Liver (tissue), 9 donors: ENCODE measurements around the gene ATP2C1. TPM values are rescaled to one million over a fixed set of nuclear protein-coding genes. Genes with fewer than 3 reads are reported as not detected.

Source experiments
- DNase-seq: peaks from one replicate; pipeline ENCODE4 v3.0.0-alpha.2; 2017; ENCODE audit warnings: low spot score
- H3K27ac ChIP-seq, 2 donors: one replicate each; pipeline ENCODE4 v1.7.0; 2013; ENCODE audit warnings: inconsistent platforms in 2 of 2, low read length in 2 of 2, control low read depth in 1 of 2, low read depth in 1 of 2, mild to moderate bottlenecking in 1 of 2
- H3K27me3 ChIP-seq, 4 donors: one replicate each; pipeline versions ENCODE4 v1.6.1 to v1.7.0; 2013; ENCODE audit warnings: low read length in 3 of 4, inconsistent platforms in 1 of 4, mild to moderate bottlenecking in 1 of 4, moderate library complexity in 1 of 4; ENCODE audit not compliant: control insufficient read depth in 4 of 4, insufficient read depth in 4 of 4
- H3K36me3 ChIP-seq, 4 donors: one replicate each; pipeline versions ENCODE4 v1.6.1 to v1.7.0; 2013; ENCODE audit warnings: low read length in 3 of 4, mild to moderate bottlenecking in 3 of 4, low read depth in 1 of 4, moderate library complexity in 1 of 4; ENCODE audit not compliant: control insufficient read depth in 4 of 4, insufficient read depth in 3 of 4
- H3K4me1 ChIP-seq, 4 donors: one replicate each; pipeline versions ENCODE4 v1.6.1 to v1.7.0; 2013; ENCODE audit warnings: low read length in 3 of 4, mild to moderate bottlenecking in 3 of 4, moderate library complexity in 1 of 4; ENCODE audit not compliant: control insufficient read depth in 4 of 4, insufficient read depth in 4 of 4
- H3K4me3 ChIP-seq, 3 donors: one replicate each; pipeline versions ENCODE4 v1.6.1 to v1.7.0; 2013; ENCODE audit warnings: low read length in 3 of 3, control low read depth in 1 of 3, low read depth in 1 of 3, mild to moderate bottlenecking in 1 of 3
- H3K9ac ChIP-seq, 2 donors: one replicate each; pipeline ENCODE4 v1.7.0; 2013; ENCODE audit warnings: low read length in 2 of 2, mild to moderate bottlenecking in 2 of 2, moderate library complexity in 2 of 2, control low read depth in 1 of 2, low read depth in 1 of 2
- H3K9me3 ChIP-seq, 4 donors: one replicate each; pipeline versions ENCODE4 v1.6.1 to v1.7.0; 2013; ENCODE audit warnings: low read length in 3 of 4; ENCODE audit not compliant: control insufficient read depth in 4 of 4
- EGR1 ChIP-seq, 2 donors: IDR thresholded peaks; 2 replicates each; pipeline ENCODE4 v1.6.1; 2016 to 2018; ENCODE audit warnings: antibody characterized with exemption in 2 of 2, low read depth in 2 of 2
- FOXA1 ChIP-seq: IDR thresholded peaks from 2 replicates; pipeline ENCODE4 v1.6.1; 2016; ENCODE audit warnings: antibody characterized with exemption
- FOXA2 ChIP-seq: IDR thresholded peaks from 2 replicates; pipeline ENCODE4 v1.6.1; 2016; ENCODE audit warnings: antibody characterized with exemption
- GABPA ChIP-seq, 2 donors: IDR thresholded peaks in 1 of 2; conservative IDR thresholded peaks in 1 of 2; 2 replicates each; pipeline ENCODE4 v1.6.1; 2016; ENCODE audit warnings: antibody characterized with exemption in 2 of 2, mild to moderate bottlenecking in 1 of 2, moderate library complexity in 1 of 2
- HNF4A ChIP-seq, 2 donors: conservative IDR thresholded peaks; 2 replicates each; pipeline ENCODE4 v1.6.1; 2016; ENCODE audit warnings: antibody characterized with exemption in 2 of 2, mild to moderate bottlenecking in 2 of 2
- HNF4G ChIP-seq: IDR thresholded peaks from 2 replicates; pipeline ENCODE4 v1.6.1; 2016; ENCODE audit warnings: antibody characterized with exemption
- JUND ChIP-seq, 2 donors: IDR thresholded peaks; 2 replicates each; pipeline ENCODE4 v1.6.1; 2016; ENCODE audit warnings: antibody characterized with exemption in 2 of 2
- NR2F2 ChIP-seq: IDR thresholded peaks from 2 replicates; pipeline ENCODE4 v1.6.1; 2016; ENCODE audit warnings: antibody characterized with exemption
- RAD21 ChIP-seq, 2 donors: IDR thresholded peaks; 2 replicates each; pipeline ENCODE4 v1.6.1; 2016; ENCODE audit warnings: antibody characterized with exemption in 2 of 2, mild to moderate bottlenecking in 2 of 2
- RXRA ChIP-seq, 2 donors: IDR thresholded peaks; 2 replicates each; pipeline ENCODE4 v1.6.1; 2017 to 2018; ENCODE audit warnings: antibody characterized with exemption in 2 of 2, mild to moderate bottlenecking in 1 of 2
- SP1 ChIP-seq: IDR thresholded peaks from 2 replicates; pipeline ENCODE4 v1.6.1; 2018; ENCODE audit warnings: antibody characterized with exemption, mild to moderate bottlenecking
- TAF1 ChIP-seq: conservative IDR thresholded peaks from 2 replicates; pipeline ENCODE4 v1.6.1; 2016; ENCODE audit warnings: antibody characterized with exemption, mild to moderate bottlenecking
- YY1 ChIP-seq: IDR thresholded peaks from 2 replicates; pipeline ENCODE4 v1.6.1; 2016; ENCODE audit warnings: antibody characterized with exemption, mild to moderate bottlenecking
- WGBS: extraction: QIAGEN DNeasy Blood & Tissue Kit; methylation state at CpG from one replicate; pipeline ENCODE4 v1.1.7; 2013; 5-methylcytosine and 5-hydroxymethylcytosine counted together
- polyA plus RNA-seq, 2 donors: library from polyadenylated mRNA; stranded (reverse) in 1 of 2; unstranded in 1 of 2; fragments of 200-250 nt in 1 of 2; fragments of >200 nt in 1 of 2; fragmentation: Nextera tagmentation in 1 of 2; extraction: Ambion mirVana in 1 of 2; gene quantifications; one replicate each; pipeline versions ENCODE4 v1.2.1 to v1.2.3, GENCODE V29; 2013 to 2015
- total RNA-seq, 2 donors: library from RNA; depleted of rRNA; stranded (reverse); fragments of >200 nt; gene quantifications; one replicate each; pipeline ENCODE4 v1.2.3, GENCODE V29; 2014
- TF ChIP-seq, protein P1 (sequence below): IDR thresholded peaks from 2 replicates; pipeline ENCODE4 v1.6.1; 2016; ENCODE audit warnings: antibody characterized with exemption
- TF ChIP-seq, protein P2 (sequence below): IDR thresholded peaks from 2 replicates; pipeline ENCODE4 v1.6.1; 2016; ENCODE audit warnings: antibody characterized with exemption
- TF ChIP-seq, protein P3 (sequence below): fragments of 150-350 bp; IDR thresholded peaks from 2 replicates; pipeline ENCODE4 v1.5.1; 2017; ENCODE audit warnings: improper control_type of control experiment, low read depth, low read length; ENCODE audit not compliant: missing input control
- TF ChIP-seq, protein P4 (sequence below): IDR thresholded peaks from 2 replicates; pipeline ENCODE4 v1.6.1; 2016; ENCODE audit warnings: antibody characterized with exemption, mild to moderate bottlenecking
- donor health status: healthy.
- donor health status: healthy.
- donor health status: healthy.
- donor health status: healthy.
- donor health status: healthy.

ATP2C1 gene
- total and polyA plus RNA-seq, 4 donors = 10.5 to 45.1 (median 25.2) TPM

DNA sequence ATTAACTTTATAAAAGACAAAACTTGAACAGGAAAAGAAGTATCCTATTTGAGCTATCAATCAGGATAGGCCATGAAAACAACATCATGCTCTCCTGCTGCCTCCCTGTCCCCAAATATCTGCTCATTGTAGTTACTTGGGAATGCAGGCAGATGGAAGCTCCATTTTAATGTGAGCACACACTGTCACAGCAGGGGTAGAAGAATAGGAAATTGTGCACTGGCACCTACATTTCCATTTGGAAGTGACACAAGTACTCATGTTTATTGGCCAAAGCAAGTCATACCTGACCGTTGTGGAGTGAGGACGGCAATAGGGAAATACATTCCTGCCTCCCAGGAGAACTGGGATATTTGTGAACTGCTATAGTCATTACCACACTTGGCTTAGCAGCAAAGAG lies 80.3 kb downstream of the ATP2C1 start:
- Histone ChIP-seq H3K9me3 (no peaks in the 10 kb centered on the region), H3K4me1 (no peaks in the 10 kb centered on the region), H3K9ac (no peak overlapping the region), H3K4me3 (no peak overlapping the region), H3K27me3 (no peaks in the 10 kb centered on the region), H3K27ac (no peak overlapping the region), H3K36me3 (peaks cover 3 to 19% (median 12%) of the 10 kb centered on the region in 4 donors)
- WGBS = 98% methylated on average over 2 of the region's 2 CpGs
- TF ChIP-seq, protein P1, sequence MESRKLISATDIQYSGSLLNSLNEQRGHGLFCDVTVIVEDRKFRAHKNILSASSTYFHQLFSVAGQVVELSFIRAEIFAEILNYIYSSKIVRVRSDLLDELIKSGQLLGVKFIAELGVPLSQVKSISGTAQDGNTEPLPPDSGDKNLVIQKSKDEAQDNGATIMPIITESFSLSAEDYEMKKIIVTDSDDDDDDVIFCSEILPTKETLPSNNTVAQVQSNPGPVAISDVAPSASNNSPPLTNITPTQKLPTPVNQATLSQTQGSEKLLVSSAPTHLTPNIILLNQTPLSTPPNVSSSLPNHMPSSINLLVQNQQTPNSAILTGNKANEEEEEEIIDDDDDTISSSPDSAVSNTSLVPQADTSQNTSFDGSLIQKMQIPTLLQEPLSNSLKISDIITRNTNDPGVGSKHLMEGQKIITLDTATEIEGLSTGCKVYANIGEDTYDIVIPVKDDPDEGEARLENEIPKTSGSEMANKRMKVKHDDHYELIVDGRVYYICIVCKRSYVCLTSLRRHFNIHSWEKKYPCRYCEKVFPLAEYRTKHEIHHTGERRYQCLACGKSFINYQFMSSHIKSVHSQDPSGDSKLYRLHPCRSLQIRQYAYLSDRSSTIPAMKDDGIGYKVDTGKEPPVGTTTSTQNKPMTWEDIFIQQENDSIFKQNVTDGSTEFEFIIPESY = no peak
- TF ChIP-seq YY1 = no peak
- no peak for TF ChIP-seq HNF4G
- TF ChIP-seq RXRA (IDR thresholded peaks at IDR 0.05) = no peak
- TF ChIP-seq FOXA1 = no peak
- TF ChIP-seq, protein P2, sequence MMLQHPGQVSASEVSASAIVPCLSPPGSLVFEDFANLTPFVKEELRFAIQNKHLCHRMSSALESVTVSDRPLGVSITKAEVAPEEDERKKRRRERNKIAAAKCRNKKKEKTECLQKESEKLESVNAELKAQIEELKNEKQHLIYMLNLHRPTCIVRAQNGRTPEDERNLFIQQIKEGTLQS = no peak
- no peak for TF ChIP-seq GABPA (IDR thresholded peaks at IDR 0.05 in 1 of 2, conservative IDR thresholded peaks at IDR 0.05 in 1 of 2)
- TF ChIP-seq, protein P3, sequence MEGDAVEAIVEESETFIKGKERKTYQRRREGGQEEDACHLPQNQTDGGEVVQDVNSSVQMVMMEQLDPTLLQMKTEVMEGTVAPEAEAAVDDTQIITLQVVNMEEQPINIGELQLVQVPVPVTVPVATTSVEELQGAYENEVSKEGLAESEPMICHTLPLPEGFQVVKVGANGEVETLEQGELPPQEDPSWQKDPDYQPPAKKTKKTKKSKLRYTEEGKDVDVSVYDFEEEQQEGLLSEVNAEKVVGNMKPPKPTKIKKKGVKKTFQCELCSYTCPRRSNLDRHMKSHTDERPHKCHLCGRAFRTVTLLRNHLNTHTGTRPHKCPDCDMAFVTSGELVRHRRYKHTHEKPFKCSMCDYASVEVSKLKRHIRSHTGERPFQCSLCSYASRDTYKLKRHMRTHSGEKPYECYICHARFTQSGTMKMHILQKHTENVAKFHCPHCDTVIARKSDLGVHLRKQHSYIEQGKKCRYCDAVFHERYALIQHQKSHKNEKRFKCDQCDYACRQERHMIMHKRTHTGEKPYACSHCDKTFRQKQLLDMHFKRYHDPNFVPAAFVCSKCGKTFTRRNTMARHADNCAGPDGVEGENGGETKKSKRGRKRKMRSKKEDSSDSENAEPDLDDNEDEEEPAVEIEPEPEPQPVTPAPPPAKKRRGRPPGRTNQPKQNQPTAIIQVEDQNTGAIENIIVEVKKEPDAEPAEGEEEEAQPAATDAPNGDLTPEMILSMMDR = no peak
- TF ChIP-seq SP1 = no peak
- TF ChIP-seq JUND (IDR thresholded peaks at IDR 0.05) = no peak
- TF ChIP-seq, protein P4, sequence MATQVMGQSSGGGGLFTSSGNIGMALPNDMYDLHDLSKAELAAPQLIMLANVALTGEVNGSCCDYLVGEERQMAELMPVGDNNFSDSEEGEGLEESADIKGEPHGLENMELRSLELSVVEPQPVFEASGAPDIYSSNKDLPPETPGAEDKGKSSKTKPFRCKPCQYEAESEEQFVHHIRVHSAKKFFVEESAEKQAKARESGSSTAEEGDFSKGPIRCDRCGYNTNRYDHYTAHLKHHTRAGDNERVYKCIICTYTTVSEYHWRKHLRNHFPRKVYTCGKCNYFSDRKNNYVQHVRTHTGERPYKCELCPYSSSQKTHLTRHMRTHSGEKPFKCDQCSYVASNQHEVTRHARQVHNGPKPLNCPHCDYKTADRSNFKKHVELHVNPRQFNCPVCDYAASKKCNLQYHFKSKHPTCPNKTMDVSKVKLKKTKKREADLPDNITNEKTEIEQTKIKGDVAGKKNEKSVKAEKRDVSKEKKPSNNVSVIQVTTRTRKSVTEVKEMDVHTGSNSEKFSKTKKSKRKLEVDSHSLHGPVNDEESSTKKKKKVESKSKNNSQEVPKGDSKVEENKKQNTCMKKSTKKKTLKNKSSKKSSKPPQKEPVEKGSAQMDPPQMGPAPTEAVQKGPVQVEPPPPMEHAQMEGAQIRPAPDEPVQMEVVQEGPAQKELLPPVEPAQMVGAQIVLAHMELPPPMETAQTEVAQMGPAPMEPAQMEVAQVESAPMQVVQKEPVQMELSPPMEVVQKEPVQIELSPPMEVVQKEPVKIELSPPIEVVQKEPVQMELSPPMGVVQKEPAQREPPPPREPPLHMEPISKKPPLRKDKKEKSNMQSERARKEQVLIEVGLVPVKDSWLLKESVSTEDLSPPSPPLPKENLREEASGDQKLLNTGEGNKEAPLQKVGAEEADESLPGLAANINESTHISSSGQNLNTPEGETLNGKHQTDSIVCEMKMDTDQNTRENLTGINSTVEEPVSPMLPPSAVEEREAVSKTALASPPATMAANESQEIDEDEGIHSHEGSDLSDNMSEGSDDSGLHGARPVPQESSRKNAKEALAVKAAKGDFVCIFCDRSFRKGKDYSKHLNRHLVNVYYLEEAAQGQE = no peak
- TF ChIP-seq NR2F2 = no peak
- TF ChIP-seq FOXA2 = no peak
- TF ChIP-seq RAD21 (IDR thresholded peaks at IDR 0.05) = no peak
- TF ChIP-seq HNF4A (conservative IDR thresholded peaks at IDR 0.05) = no peak
- TF ChIP-seq TAF1 = no peak
- TF ChIP-seq EGR1 (IDR thresholded peaks at IDR 0.05; ENCODE audit: low read depth in 2 of 2) = no peak
- DNase-seq = no peak

DNA sequence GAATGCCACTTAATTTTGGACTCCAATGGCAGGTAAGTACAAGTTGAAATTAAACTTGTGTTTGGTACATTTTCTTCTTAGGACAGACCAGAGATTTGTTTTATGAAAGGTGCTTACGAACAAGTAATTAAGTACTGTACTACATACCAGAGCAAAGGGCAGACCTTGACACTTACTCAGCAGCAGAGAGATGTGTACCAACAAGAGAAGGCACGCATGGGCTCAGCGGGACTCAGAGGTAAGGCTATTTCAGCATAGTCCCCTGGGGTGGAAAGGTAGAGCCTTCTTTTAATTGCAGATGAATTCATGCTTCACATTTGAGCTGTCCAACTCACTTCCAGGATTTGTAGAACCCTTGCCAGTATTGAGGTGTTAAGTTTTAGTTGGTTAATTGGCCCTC lies 81.4 kb downstream of the ATP2C1 start:
- H3K9ac ChIP-seq = no peak overlapping the region
- peaks cover 3 to 19% (median 13%) of the 10 kb centered on the region in 4 donors for H3K36me3 ChIP-seq
- 97% methylated on average over 3 of the region's 3 CpGs for WGBS
- DNase-seq = no peak
- H3K4me3 ChIP-seq = no peak overlapping the region
- TF ChIP-seq, protein P4 = no peak
- TF ChIP-seq JUND (IDR thresholded peaks at IDR 0.05) (no peak), TAF1 (no peak), FOXA1 (no peak), SP1 (no peak), HNF4A (conservative IDR thresholded peaks at IDR 0.05) (no peak)
- TF ChIP-seq, protein P1 = no peak
- no peaks in the 10 kb centered on the region for H3K27me3 ChIP-seq
- no peak overlapping the region for H3K27ac ChIP-seq
- H3K4me1 ChIP-seq = no peaks in the 10 kb centered on the region
- no peaks in the 10 kb centered on the region for H3K9me3 ChIP-seq
